Glomerular visceral epithelial cell (primary cell): ENCODE results near the gene PISD.

Experiments
- DNase-seq: peaks from one replicate; pipeline ENCODE4 v3.0.0-alpha.2; 2016; ENCODE audit errors: extremely low spot score

The PISD gene

DNA sequence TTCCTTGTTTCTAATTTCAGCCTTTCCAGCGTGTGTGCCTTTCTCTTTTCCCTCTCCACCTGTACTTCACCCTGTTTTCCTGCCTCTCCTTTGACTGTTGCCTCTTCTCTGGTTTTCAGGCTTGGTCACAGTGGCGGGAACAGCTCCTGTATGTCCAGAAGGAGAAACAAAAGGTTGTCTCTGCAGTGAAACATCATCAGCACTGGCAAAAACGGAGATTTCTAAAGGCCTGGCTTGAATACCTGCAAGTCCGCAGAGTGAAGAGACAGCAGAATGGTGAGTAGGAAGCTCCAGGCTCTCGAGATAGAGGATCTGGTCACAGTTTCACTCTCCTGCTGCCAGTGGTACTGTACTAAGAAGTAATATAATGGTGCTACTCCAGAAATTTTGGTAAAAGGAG lies 89.1 kb downstream of the PISD start:
- DNase-seq: no peak

GRCh38 chr22:31569126-31569525 lies 92.9 kb downstream of the PISD start:
- peak; percentile 40 for DNase-seq
